GM18873 (cell line): Measurements from ENCODE around the gene NAA10.

Source experiments
- ATAC-seq: cut with Tn5 transposase; IDR thresholded peaks from one replicate; pipeline ENCODE4 v1.9.1; 2021; ENCODE audit warnings: mild to moderate bottlenecking, moderate library complexity, moderate number of reproducible peaks; ENCODE audit not compliant: unreplicated experiment, low FRiP score

Gene NAA10

GRCh38 chrX:153967536-153968224, 32.8 kb upstream of the NAA10 start:
- no peak for ATAC-seq

DNA sequence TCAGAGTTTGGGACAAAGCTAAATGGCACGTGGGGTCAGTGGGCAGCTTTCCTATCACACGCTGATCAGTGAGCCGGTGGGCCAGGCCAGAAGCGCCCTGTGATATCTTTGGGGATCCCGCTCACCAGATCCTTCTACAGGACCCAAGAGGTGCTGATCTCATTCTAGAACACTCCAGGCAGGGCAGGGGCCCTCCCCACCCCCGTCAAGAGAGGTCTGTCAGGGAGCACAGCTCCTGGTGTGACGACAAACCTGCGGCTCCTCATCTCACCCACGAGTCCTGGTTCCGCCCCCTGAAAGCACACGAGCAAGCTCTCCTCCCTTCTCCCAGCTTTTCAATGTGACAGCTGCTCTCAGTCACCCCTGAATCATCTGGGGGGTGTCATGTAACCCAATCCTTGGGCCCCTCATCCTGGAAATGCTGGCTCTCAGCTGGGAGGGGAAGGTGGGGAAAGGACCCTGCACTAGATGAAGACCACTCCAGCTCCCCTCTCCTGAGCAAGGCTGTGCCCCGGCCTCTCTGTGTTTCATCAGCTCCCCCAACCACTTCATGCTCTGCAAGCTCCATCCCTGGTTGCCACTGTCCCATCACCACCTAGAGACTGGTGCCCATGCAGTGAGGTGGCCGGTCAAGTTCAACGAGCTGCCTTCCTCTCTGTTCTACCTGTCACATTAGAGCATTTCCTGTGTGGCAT, 32.2 kb upstream of the NAA10 start:
- no peak for ATAC-seq

DNA sequence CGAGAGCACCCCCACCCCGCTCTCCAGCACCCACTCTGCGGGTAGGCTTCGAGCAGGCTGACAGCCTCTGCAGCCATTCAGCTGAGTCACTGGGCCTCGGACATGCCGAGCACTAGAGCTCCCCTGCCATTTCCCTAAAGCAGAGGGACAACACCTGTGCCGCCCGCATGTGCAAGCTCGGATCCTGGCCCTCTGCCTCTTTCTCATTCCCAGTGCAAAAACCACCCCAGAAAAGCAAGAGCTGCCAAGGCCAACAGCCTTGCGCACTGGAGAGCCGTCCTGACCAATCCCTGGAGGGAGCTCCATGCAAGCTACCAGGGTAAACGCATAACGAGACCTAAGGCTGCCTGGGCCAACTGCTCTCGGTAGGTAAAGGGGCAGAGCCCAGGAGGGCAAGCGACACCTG, 31.4 kb upstream of the NAA10 start:
- no peak for ATAC-seq

DNA sequence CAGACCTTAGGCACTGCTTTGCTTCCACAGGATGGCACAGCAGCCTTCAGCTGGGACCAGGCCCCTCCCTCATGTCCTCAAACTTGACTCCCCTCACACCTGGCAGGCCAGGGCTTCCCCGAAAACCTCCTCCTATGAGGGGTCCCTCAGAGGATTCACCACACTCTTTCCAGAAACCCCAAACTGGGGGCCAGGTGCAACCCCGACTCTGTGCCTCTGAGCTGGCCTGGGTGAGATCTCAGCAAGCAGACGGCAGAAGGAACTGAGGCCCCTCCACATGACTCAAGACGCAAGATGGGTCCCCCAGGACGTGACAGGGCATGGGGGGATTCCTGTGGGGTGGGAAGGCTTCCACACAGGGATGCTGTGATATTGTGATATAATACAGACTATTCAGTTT, 30.6 kb upstream of the NAA10 start:
- no peak for ATAC-seq

DNA sequence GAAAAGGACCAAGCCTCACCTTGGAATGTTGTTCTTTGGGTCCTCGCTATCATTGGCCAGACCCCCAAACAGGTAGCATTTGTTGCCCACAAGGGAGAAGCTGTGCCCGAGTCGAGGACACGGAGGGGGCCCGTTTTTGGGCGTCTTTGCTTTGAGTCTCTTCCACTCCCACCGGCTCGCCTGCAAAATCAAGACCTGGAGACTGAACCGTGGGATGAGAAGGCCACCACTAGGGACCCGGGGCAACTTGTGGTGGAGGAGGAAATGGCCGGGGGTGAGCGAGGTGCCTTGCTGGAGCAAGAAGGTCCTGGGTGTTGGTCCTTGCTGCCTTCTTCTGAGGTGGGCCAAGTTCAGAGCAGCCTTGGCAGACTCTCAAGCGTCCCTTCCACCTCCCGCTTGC, 29.3 kb upstream of the NAA10 start:
- ATAC-seq, result no peak

- ATAC-seq, result no peak
These were observed 28.7 kb upstream of the NAA10 start for GRCh38 chrX:153963546-153963945.

DNA sequence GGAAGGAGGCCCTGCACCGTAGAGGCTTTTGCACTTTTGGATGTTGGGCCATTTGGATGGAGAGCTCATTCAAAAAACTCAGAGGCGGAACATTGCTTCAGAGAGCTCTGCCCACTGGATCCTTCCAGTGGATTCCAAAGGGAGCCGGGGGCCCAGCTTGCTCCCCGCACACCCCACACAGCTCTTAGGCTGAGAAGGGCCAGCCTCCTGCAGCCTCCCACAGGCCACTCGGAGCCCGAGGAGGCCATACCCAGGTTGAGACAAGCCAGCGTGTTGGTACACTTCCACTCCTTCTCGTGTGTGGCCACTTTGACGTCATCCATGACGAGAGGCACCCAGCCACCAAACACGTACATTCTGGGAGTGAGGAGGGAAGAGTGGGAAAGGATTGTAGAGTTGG, 26.5 kb upstream of the NAA10 start:
- no peak for ATAC-seq

GRCh38 chrX:153960786-153961185, 25.9 kb upstream of the NAA10 start:
- ATAC-seq, result no peak

DNA sequence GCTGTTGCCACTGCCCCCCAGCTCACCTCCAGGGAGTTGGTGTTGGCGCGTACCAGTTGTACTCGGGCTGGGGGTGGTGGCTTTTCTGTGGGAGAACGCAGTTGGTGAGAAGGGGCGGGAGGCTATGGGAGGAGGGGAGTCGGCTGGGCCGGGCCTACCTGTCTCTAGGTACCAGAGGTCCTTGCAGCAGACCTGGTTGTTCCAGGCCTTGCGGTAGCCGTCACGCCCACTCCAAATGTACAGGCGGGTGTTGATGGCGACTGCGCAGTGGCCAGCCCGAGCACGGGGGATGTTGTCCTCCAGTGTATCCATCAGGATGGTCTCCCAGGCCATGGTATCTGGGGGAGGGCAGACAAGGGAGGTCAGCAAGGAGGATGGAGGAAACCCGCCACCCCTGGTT, 25.2 kb upstream of the NAA10 start:
- no peak for ATAC-seq

DNA sequence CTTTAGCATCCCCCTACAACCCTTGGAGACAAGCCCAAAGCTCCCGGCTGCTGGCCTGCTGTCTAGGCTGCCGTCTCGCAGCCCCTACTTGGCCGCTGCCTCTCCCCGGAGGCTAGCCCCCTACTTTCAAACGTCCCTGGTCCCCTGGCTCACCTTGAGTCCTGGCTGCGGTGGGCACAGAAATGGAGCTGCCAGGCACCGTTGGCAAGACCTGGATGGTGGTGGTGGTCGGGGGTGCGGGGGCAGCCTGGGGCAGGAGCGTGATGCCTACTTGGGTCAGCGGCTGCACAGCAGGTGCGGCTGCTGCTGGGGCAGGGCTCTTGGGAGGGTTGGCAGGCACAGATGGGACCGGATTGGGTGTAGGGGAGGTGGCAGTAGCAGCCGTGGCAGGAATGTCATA, 24.8 kb upstream of the NAA10 start:
- no peak for ATAC-seq

GRCh38 chrX:153958605-153959004, 23.8 kb upstream of the NAA10 start:
- no peak for ATAC-seq

DNA sequence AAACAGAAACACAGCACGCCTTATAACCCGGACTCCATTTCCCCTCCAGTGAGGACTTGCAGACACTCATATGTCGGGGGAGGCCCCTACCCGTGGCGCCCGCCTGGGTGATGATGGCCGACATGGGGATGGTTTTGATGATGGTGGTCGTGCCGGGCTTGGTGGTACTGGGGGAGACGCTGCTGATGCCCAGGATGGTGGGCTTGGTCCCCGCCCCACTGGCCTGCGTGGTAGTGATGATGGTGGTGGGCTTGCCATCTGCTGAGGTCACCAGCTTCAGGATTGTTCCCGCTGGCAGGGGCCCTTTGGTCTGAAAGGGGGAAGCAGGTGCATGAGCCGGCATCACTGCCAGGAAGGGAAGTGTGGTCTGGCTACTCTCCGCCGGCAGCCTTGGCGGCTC, 22.4 kb upstream of the NAA10 start:
- no peak for ATAC-seq

- ATAC-seq, result no peak
These were observed 21.4 kb upstream of the NAA10 start for GRCh38 chrX:153956044-153956907.

DNA sequence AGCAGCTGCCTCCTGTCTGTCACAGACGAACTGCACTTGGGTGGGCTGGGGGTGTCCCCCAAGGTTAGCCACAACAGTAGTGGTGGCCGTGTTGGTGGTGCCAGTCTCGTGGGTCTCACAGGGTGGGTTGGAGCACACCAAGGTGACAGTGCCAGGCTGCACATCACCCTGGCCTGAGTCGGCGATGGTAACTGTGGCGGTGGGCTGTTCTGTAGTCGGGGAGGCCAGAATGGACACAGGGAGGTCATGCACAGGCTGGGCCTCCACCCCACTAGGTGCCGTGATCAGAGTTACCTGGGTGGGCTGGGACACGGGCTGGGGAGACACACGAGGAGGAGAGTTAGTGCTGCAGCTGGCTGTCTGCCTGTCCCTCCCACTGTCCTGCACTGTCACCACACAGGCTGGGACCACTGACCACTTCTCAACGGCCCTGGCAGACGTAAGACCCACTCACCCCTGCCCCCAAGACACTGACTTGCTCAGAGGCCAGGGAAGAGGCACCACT, 20.4 kb upstream of the NAA10 start:
- ATAC-seq, result no peak

GRCh38 chrX:153954558-153955227, 19.9 kb upstream of the NAA10 start:
- ATAC-seq, result no peak

DNA sequence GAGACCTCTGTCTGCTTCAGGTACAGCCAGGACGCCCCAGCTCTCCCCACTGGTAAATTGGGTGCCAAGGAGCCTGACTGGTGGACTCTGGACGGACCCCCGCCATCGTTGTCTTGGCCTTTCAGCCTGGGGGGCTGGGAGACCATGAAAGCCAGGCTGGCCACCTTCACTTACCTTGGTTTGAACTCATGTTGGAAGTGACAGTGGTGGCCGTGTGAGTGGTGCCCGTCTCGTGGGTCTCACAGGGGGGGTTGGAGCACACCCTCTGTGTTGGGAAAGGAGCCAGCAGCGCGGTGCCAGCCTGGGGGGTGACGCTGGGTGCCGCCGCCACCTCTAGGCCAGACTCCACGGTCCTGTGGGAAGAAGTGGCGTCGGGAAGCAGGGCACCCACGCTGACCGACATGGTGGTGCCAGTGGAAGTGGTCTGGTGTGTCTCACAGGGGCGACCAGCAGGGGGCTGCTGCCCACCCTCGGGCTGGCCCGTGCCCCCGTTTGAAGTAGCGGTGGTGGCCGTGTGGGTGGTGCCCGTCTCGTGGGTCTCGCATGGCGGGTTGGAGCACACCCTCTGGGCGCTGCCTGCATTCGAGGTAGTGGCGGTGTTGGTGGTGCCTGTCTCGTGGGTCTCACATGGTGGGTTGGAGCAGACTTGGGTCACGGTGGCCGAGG, 19.2 kb upstream of the NAA10 start:
- no peak for ATAC-seq

GRCh38 chrX:153953342-153953830, 18.5 kb upstream of the NAA10 start:
- ATAC-seq, result no peak

- no peak for ATAC-seq
These were observed 17.7 kb upstream of the NAA10 start for GRCh38 chrX:153952373-153953026.

GRCh38 chrX:153951683-153952372, 17.0 kb upstream of the NAA10 start:
- ATAC-seq, result no peak
